ENCODE results near the gene USP27X. TPM values are rescaled to one million over a fixed set of nuclear protein-coding genes. Genes with fewer than 3 reads are reported as not detected.

USP27X gene
- 1 to 10 TPM; 1.2 TPM for total RNA-seq

DNA sequence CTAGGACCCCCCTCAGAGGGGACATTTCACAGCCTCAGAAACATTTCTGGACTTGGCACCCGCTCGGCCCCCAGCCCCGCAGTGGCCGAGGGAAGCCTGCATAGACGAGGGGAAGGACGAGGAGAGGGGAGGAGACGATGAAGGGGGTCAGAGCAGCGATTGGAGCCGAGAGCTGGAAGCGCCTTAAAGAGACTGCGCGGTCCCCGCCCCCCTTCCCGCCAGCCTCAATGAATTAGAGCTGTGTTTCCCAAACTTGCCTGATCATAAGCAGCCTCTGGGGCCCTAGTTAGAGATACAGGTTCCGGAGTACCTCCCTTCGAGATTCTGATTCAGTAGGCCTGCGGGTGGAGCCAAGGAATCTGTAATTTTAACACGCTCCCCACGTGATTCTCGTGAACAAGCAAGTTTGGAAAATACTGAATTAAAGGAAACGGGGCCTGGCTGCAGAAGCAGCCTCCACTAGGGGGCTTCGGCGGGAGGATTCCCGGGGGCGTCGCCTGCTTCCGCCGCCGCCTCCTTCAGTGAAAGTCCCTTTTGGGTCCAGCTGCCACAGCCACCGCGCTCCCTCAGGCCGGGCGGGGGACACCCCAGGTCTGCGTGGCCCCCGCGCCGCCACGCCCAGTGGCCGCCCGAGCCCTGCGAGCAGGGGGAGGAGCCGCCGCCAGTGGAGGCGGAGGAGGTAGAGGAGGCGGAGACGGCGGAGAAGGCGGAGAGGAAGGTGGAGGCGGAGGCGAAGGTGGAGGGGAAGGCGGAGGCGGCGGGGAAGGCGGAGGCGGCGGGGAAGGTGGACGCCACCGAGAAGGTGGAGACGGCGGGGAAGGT lies at the start of gene USP27X:
Gene USP27X, plus strand, starts transcription at position 651 of the 822 bp plus-strand sequence. CDS start 824 bp downstream, outside the sequence.
- CTCF ChIA-PET = interaction anchor here (0.6 kb wide), 1 partner anchor 32 kb away, joined by 3 read pairs; no protein-coding TSS in a partner anchor
- POLR2A ChIA-PET = no interaction called here

DNA sequence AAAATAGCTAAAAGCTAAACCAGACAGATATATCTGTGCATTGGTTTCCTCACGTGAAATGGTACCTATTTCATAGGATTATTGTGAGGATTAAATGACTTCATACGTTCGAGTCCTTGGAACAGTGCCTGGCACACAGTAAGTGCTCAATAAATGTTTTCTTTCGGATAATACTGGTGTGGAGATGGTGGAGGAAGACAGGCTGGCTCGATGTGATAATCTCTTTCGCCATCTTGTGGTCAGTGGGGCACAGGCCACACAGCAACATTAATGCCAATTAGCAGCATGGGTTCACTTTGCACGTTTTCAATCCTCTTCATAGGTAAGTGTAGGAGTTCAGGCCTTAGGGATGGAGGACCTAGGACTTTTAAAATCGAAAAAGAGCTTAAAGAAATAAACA lies 40.9 kb upstream of the USP27X start:
- ChIA-PET CTCF (interaction anchor here (0.6 kb wide), 1 partner anchor 165 kb away, joined by 4 read pairs; no protein-coding TSS in a partner anchor), POLR2A (no interaction called here)

DNA sequence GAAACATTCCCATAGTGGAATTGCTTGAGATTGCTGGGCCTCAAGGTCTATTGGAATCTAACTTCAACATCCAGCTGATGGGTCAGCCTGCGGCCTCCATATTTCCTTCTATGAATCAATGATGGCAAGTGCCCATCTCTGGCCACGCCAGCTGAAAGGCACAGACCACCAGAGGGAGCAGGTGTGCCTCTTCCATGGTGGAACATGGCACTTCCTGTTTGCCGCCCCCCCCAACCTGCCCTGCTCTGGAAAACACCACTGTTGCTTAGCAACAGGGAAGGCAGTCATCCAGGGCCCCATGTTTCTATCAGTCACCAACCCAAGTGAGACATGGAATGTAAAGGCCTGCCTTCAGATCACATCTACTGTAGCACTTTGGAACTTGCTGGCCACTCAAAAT lies 38.6 kb upstream of the USP27X start:
- ChIA-PET POLR2A (no interaction called here), CTCF (no interaction called here)

DNA sequence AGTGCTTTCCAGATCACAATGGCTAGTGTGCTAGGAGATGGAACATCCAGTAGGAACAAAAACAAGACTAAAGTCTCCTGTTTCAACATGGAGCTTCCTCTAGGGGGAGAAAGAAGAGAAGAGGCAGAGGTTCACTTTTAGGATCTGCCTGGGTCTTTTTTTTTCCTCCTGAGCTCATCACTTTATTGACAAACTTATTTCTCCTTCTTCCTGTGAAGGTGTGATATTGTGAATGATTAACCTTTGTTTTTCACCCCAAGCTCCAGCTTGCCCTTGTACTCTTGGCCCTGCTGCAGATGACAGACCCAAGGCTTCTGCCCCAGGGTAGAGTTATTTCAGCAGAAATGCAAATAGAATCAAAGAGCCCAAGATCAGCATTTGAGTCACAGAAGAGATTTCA lies 36.7 kb upstream of the USP27X start:
- CTCF ChIA-PET = interaction anchor here (0.7 to 0.9 kb wide), 2 partner anchors 73 to 233 kb away, joined by 3 read pairs; no protein-coding TSS in a partner anchor
- POLR2A ChIA-PET = no interaction called here

DNA sequence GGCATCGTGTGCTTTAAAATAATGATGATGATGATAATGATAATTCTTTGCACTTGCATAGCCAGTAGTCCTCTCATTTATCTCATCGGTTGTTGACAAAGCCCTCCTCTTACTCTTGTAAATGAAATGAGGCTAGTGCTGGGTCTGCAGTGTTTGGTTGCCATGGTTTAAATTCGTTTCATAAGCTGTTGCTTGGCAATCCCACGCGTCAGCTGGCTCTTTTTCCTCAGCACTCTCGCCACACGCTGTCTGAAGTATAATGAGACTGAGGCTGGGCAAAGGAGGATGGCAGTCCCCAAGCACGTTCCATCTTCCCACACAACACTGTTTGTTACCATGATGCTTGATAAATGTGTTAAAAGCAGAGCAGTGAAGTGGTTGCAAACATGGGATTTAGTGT lies 34.7 kb upstream of the USP27X start:
- ChIA-PET POLR2A (no interaction called here), CTCF (no interaction called here)

DNA sequence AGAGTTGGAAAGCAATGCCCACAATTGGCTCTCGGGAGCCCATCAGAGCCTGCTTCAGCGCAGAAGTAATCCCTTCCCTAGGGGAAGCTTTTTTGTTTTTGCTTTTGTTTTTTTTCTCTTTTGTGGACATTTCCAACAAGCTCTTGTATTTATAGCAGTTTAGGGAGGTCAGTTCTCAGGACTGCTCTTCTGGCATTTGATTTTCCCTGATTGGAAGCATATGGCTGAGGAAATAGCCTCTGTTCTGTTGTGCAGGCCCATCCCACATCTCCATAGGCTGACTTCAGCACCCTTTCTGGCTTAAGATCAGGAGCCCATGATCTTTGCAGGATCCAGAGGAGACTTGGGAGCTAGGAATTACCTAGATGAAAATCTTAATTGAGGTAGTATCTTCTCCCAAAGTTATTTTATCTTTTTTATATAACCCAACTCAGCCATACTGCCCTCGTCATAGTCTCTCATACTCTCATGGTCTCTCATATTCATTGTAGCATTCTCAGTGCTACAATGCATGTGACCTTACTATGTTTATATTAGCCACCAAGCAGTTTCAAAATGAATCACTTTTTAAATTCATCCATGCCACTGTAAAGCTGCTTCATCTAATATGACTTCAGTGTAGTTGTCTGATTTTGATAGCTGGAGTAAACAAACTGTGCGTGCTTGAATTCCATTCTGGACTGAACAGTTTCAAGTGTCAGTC lies 33.4 kb upstream of the USP27X start:
- ChIA-PET CTCF (no interaction called here), POLR2A (no interaction called here)

DNA sequence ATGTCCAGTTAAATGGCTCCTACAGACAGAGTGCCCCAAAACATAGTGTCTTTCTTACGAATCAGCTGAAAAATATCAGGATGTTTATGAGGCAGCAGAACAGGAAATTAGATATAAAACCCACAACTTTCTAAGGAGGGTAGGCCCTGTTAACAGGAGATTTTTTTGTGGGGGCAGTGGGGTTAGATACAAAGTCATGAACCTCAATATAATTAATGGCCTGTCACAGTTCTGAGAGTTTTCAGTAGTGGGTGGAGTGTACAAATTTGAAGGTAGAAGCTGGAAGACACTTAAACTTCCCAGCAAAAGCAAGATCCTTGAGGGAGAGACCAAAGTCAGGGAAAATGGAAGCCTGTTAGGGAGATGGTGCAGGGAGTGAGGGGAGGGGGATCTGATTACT lies 32.8 kb upstream of the USP27X start:
- ChIA-PET CTCF (no interaction called here), POLR2A (no interaction called here)

DNA sequence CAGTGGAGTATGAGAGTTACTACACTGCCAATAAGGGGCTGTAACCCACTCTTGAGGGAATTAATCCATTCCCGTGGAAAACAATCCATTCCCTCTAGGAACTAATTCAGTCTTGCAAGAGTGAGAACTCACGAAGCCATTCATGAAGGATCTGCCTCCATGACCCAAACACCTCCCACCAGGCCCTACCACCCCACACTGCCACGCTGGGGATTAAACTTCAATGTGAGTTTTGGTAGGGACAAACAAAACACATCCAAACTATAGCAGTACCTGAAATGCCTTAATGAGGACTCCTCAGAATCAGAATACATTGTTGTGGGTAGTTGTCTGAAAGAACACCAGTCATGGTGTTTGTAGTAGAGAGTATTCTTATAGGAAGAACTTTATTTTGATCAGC lies 31.0 kb upstream of the USP27X start:
- POLR2A ChIA-PET = no interaction called here
- CTCF ChIA-PET = no interaction called here

DNA sequence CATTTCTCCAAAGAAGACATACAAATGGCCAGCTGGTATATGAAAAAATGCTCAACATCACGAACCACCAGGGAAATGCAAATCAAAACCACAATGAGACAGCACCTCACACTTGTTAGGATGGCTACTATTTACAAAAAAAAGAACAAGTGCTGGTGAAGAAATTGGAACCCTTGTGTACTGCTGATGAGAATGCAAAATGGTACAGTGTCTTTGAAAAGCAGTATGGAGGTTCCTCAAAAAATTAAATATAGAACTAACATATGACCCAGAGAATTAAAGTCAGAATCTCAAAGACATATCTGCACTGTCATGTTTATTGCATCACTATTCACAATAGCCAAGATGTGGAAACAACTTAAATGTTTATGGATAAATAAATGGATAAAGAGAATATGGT lies 29.3 kb upstream of the USP27X start:
- POLR2A ChIA-PET = no interaction called here
- CTCF ChIA-PET = no interaction called here

DNA sequence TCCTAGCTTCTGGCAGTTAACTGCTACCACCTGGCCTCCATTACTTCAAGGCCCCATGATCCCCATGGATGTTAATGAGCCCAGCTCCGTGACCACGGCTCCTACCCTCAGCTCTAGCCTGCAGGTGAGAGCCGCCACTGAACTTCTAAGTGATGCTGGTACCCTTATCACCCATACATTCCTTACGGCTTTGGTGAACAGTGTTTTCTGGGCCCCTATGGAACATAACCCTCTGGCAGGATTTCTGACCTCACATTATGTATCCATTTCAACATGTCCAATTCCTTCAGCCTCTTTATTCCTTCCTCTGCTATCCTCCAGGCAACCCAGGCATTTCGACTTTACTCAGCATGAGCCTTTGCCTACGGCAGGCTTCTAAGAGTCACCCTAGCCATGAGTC lies 25.6 kb upstream of the USP27X start:
- ChIA-PET CTCF (no interaction called here), POLR2A (no interaction called here)

DNA sequence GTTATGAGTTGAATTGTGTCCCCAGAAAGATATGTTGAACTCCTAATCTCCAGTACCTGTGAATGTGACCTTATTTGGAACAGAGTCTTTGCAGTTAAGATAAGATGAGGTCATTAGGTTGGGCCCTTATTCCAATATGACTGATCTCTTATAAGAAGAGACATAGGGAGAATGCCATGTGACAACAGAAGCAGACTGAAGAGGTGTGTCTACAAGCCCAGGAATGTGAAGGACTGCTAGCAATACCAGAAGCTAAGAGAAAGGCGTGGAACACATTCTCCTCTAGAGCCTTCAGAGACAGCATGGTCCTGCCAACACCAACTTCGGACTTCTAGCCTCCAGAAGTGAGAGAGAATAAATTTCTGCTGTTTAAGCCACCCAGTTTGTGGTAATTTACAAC lies 22.5 kb upstream of the USP27X start:
- CTCF ChIA-PET = no interaction called here
- POLR2A ChIA-PET = no interaction called here

DNA sequence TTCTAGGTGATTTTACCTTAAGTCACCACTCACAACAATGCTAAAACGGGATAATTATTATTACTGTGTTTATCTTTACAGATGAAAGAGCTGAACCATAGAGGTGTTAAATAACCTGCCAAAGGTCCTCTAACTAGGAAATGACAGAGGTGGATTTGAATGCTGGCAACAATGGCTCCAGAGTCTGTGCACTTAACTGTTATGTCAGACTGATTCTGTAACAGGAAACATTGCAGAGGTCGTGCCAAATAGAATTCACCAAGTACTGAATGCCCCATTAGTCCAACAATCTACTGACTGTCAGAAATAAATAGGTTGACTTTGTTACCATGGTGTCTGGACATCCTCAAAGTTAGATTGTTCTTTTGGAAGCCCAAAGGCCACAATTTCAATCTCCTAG lies 20.9 kb upstream of the USP27X start:
- ChIA-PET POLR2A (no interaction called here), CTCF (no interaction called here)

DNA sequence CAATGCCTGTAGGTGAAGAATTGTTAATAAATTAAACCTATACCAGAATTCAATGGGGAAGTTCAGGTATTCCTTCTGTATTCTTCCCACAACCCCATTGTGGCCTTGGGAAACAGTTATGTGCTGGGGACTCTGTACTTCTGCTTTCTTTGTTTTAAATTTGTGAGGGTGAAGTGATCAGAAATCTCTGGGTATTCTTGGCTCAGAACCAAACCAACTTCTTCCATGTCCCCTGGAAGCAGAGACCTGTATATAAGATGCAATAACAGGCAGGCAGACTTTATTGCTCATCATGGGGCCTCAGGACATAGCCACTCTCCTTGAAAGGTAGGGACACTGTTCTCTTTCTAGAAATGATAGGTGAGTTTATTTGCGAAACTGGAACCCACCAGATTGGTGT lies 19.8 kb upstream of the USP27X start:
- CTCF ChIA-PET = no interaction called here
- POLR2A ChIA-PET = no interaction called here

DNA sequence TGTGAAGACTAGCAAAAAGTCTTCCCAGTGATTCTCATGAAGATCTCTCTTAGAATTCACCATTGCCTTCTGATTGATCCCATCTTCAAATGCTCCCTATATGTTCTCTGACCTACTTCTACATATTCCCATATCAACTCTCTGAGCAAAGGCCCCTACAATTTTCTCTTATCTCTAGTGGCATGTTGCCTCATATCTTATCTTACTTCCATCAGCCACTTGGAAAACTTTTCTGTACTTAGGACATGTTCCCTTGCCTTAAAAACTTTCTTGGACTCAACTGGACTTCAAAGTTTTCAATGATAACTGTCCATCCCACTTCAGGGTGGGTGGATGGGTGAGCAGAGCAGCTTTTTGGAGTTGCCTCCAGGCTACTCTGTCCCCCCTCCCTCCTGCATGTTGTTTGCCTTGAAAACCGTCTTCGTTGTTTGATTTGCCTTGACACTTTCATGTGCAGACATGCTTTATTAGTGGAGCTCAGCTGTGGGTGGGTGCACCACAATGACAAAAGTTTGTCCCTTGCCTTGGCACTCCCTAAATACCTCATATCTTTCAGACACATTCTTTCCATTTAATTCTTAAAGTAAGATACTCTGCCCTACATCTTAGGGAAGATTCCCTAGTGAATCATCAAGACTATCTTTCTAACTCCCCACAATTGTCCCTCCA lies 18.3 kb upstream of the USP27X start:
- POLR2A ChIA-PET = no interaction called here

DNA sequence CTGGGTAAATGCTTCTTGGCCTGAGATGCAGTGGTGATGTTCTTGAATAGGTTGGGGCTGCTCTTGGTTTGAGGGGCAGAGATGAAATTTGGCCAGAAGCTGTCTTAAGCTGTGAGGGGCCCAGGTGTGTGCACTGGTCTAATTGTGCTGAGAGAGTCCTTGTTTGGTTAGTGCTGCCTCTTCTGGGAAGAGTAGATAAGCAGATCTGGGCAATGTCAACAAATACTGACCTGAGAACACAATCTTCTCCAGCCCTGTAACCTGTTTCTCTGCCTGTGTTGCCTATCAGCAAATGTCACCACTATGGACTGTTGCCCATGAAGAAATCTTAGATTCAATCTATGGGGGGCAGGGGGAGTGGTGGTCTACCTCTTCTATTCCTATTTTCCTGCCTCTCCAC lies 17.2 kb upstream of the USP27X start:
- ChIA-PET CTCF (no interaction called here), POLR2A (no interaction called here)

More for the DNA sequence above, 18.3 kb upstream of the USP27X start:
- CTCF ChIA-PET = no interaction called here

DNA sequence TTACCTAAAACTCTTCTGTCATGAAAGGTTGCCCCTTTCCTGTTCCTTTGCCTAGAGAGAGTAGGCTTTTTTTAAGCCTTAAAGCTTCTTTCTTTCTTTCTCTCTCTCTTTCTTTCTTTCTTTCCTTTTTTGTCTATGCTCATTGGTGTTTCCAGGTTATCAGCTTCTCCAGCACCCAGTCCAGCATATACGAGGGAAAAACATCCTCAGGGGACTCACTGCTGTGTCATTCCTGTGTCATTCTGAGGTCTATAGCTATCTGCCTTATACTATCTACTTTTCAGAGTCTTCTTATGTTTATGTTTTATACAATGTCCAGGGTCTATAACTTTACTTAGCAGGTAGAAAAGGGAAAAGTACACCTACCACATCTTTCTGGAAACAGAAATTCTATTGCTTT lies 10.5 kb upstream of the USP27X start:
- ChIA-PET POLR2A (no interaction called here), CTCF (no interaction called here)

DNA sequence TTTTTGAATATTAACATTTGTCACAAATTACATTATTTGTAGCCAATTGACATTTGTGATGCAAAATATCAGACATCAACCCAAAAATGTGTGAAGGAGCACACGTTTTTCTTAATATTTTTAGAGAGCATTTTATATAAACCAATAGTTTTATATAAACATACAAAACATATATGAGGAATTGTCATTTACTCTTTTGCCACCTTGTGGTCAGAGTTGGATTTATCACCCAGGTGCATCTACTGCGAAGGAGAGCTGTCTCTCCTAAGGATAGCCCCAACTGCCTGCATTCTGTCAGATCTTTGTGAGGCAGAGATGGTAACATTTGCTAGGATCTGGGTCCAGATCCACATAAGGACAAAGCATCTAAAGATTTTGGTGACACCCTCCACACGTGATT lies 2.5 kb upstream of the USP27X start:
- CTCF ChIA-PET = interaction anchor here (0.5 kb wide), 1 partner anchor 8 kb away, joined by 3 read pairs; no protein-coding TSS in a partner anchor
- POLR2A ChIA-PET = no interaction called here

DNA sequence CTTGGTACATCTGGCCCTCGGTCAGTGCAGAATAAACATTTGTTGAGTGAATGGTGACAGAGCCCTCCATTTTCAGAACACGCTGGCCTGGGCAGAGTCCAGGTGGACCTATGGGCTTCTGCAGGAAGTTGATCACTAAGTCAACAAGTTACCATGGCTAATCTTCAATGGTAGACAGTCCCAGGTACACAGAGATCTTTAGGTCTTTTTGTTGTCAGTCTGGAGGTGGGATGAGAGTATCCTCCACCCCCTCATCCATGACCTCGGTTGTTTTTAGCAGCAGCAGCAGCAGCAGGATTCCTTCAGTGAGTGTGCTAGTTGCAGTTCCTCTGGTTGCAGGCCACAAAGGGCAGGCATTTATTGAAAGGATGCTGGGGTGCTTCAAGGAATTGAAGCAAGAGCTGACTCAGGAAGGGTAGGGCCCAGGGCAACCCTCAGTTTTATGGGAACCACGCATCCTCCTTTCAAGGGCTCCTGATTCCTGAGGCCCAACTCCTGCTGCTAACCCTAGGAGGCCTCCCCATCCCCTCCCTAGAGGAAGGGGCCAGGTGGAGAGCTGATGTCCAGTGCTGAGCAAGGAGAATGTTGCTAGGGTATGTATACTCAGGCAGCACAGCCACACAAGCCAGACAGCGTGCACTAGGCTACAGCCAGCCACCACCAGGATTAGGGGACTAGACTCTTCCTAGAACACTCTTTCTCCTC lies 1.7 kb upstream of the USP27X start:
- ChIA-PET POLR2A (no interaction called here), CTCF (interaction anchor here (0.5 to 0.6 kb wide), 2 partner anchors 7 to 724 kb away, joined by 3 read pairs; no protein-coding TSS in a partner anchor)

DNA sequence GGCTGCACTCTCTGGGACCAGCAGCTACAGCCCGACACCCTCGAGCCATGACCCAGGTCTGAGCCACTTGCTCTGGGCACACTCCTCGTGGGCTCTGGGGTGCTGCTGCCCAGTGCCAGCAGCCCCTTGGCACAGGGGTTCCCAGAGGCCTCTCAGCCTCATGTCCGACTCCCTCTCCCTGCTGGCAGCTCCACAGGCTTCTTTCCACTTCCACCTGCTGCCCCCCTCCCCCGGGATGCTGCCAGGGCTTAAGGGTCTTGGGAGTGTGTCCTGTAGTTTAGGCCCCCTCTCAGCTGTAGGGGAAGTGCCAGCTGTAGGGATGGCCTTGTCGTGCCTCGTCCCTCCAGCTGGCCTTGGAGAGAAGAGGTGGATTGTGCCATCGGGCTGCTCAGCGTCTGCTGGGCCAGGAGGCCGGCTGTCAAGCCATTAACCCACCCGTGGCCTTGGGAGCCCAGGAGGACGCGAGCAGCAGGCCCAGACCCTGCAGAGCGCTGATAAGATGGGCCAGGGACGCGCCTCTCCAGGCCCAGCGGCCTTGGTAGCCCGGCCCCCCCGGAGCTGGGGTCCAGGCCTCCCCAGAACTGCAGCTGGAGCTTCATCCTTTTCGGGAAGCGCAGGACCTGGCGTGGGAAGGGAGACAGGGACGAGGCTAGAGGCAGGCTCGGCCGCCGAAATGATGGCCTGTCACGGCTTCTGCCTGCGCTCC lies 1.0 kb upstream of the USP27X start:
- ChIA-PET CTCF (interaction anchor here (0.6 kb wide), 1 partner anchor 724 kb away, joined by 3 read pairs; no protein-coding TSS in a partner anchor), POLR2A (no interaction called here)
